Esophagus squamous epithelium (tissue), 4 donors: Measurements from ENCODE around the gene CNOT8.

Source experiments
- POLR2A ChIP-seq, 4 donors: fragments of 450-650 bp; IDR thresholded peaks; one replicate each; pipeline ENCODE4 v1.6.1; 2017; ENCODE audit warnings: antibody characterized with exemption in 4 of 4, mild to moderate bottlenecking in 4 of 4, moderate library complexity in 3 of 4
- TF ChIP-seq, protein P1 (sequence below), 6 experiments: fragments of 450-650 bp in 4 of 6; fragments of 200-600 bp in 2 of 6; sonication (generic) in 2 of 6; IDR thresholded peaks; one replicate each; pipeline ENCODE4 v1.5.1; 2016 to 2019; ENCODE audit warnings: antibody characterized with exemption in 6 of 6, mild to moderate bottlenecking in 4 of 6, moderate library complexity in 4 of 6

DNA sequence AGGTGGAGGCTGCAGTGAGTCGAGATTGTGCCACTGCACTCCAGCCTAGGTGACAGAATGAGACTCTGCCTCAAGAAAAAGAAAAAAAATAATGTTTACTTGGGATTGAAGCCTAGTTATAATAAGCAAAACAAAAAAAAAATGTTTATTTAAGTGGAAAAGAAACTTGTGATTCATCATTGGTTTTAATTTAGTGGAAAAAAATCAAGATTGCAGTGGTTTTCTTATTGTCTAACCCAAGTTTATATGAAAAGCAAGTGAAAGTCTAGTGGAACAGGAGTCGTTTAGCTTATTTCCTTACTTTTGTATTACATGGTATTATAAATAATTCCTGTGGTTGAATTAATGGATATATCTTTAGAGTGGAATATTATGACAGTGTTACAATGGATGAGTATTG is 8.4 kb downstream of the CNOT8 start:
- TF ChIP-seq, protein P1, sequence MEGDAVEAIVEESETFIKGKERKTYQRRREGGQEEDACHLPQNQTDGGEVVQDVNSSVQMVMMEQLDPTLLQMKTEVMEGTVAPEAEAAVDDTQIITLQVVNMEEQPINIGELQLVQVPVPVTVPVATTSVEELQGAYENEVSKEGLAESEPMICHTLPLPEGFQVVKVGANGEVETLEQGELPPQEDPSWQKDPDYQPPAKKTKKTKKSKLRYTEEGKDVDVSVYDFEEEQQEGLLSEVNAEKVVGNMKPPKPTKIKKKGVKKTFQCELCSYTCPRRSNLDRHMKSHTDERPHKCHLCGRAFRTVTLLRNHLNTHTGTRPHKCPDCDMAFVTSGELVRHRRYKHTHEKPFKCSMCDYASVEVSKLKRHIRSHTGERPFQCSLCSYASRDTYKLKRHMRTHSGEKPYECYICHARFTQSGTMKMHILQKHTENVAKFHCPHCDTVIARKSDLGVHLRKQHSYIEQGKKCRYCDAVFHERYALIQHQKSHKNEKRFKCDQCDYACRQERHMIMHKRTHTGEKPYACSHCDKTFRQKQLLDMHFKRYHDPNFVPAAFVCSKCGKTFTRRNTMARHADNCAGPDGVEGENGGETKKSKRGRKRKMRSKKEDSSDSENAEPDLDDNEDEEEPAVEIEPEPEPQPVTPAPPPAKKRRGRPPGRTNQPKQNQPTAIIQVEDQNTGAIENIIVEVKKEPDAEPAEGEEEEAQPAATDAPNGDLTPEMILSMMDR (IDR thresholded peaks at IDR 0.05) = no peak
- TF ChIP-seq POLR2A (IDR thresholded peaks at IDR 0.05) = no peak
